Spleen (tissue), 13 donors: Measurements from ENCODE around the gene KNL1. TPM values are rescaled to one million over a fixed set of nuclear protein-coding genes. Genes with fewer than 3 reads are reported as not detected.
A peak's percentile ranks its signal among the peaks of the same experiment; 100 is the strongest.

Experiments used
- DNase-seq: peaks from one replicate; pipeline ENCODE4 v3.0.0-alpha.2; 2020
- H3K27ac ChIP-seq, 8 donors: fragments of 200-600 bp; sonication (generic) in 7 of 8; 1 replicate in 4 of 8; 2 replicates in 4 of 8; pipeline versions ENCODE4 v1.5.0 to v1.8.0; 2016 to 2021; ENCODE audit warnings: inconsistent platforms in 4 of 8, mild to moderate bottlenecking in 4 of 8, moderate library complexity in 1 of 8
- H3K27me3 ChIP-seq, 7 donors: fragments of 200-600 bp; sonication (generic) in 6 of 7; replicated peaks in 1 of 7; 1 replicate in 4 of 7; 2 replicates in 3 of 7; pipeline versions ENCODE4 v1.5.0 to v1.8.0; 2016 to 2021; ENCODE audit warnings: inconsistent platforms in 3 of 7, mild to moderate bottlenecking in 1 of 7
- H3K36me3 ChIP-seq, 6 donors: fragments of 200-600 bp; sonication (generic) in 5 of 6; 1 replicate in 4 of 6; 2 replicates in 2 of 6; pipeline versions ENCODE4 v1.5.0 to v1.8.0; 2016 to 2021; ENCODE audit warnings: inconsistent platforms in 2 of 6
- H3K4me1 ChIP-seq, 6 donors: fragments of 200-600 bp; sonication (generic) in 5 of 6; 1 replicate in 3 of 6; 2 replicates in 3 of 6; pipeline versions ENCODE4 v1.5.0 to v1.8.0; 2016 to 2021; ENCODE audit warnings: inconsistent platforms in 3 of 6
- H3K4me3 ChIP-seq, 8 donors: fragments of 200-600 bp; sonication (generic) in 7 of 8; 1 replicate in 4 of 8; 2 replicates in 4 of 8; pipeline versions ENCODE4 v1.5.0 to v1.8.0; 2016 to 2021; ENCODE audit warnings: inconsistent platforms in 4 of 8, mild to moderate bottlenecking in 4 of 8, moderate library complexity in 2 of 8
- H3K9me3 ChIP-seq, 8 donors: fragments of 200-600 bp; sonication (generic) in 7 of 8; 1 replicate in 4 of 8; 2 replicates in 4 of 8; pipeline versions ENCODE4 v1.5.0 to v1.8.0; 2016 to 2021; ENCODE audit warnings: inconsistent platforms in 4 of 8
- POLR2A ChIP-seq, 3 donors: fragments of 450-650 bp; IDR thresholded peaks; one replicate each; pipeline ENCODE4 v1.5.1; 2017; ENCODE audit warnings: antibody characterized with exemption in 3 of 3, mild to moderate bottlenecking in 1 of 3
- POLR2AphosphoS5 ChIP-seq, 3 donors: sonication (generic); formaldehyde crosslinking; IDR thresholded peaks; one replicate each; pipeline ENCODE4 v1.5.1; 2017; ENCODE audit warnings: antibody characterized with exemption in 3 of 3
- WGBS, 5 donors: extraction: QIAGEN DNeasy Blood & Tissue Kit in 3 of 5; methylation state at CpG; one replicate each; pipeline versions ENCODE4 v1.1.5 to v1.1.7; 2013 to 2018; 5-methylcytosine and 5-hydroxymethylcytosine counted together
- intact Hi-C: fragments of 100-400 bp; cut with DNase I; formaldehyde crosslinking; loops from one replicate; pipeline ENCODE4 v1.15.0; 2023; ENCODE audit warnings: low total_unique reads
- long read RNA-seq, 2 donors: transcript quantifications; one replicate each; lab custom pipeline, GENCODE V29; 2026
- polyA plus RNA-seq, 3 donors: library from polyadenylated mRNA; stranded (reverse); fragments of 200-250 nt; gene quantifications; one replicate each; pipeline ENCODE4 v1.2.1, GENCODE V29; 2013
- total RNA-seq, 7 donors: library from RNA; depleted of rRNA in 3 of 7; stranded (reverse); fragments of >200 nt in 3 of 7; fragmentation: NEBNext Ultra II Directional in 4 of 7; extraction: Animal tissue kit (Norgen Biotek cat#: 25700) in 4 of 7; gene quantifications; one replicate each; pipeline versions ENCODE4 v1.1.0 to v1.2.1, GENCODE V29; 2016 to 2021
- TF ChIP-seq, protein P1 (sequence below), 11 experiments: fragments of 200-600 bp in 7 of 11; fragments of 450-650 bp in 4 of 11; sonication (generic) in 4 of 11; IDR thresholded peaks in 8 of 11; conservative IDR thresholded peaks in 3 of 11; 1 replicate in 7 of 11; 2 replicates in 4 of 11; pipeline versions ENCODE4 v1.4.0 to v1.8.0; 2016 to 2021; ENCODE audit warnings: antibody characterized with exemption in 11 of 11, inconsistent platforms in 4 of 11, mild to moderate bottlenecking in 1 of 11
- donor health status: healthy with polysubstance abuse.
- donor health status: DM: no; HTN: no; CAD: no; lungs with moderate emphysema.
- donor health status: DM: no; HTN: no; CAD: no.
- donor health status: Bipolar disorder and iron deficiency.
- donor health status: healthy.
- donor health status: DM: no; HTN: no; CAD: no.
- donor health status: DM: yes; HTN: yes; CAD: no.

Gene KNL1, protein sequence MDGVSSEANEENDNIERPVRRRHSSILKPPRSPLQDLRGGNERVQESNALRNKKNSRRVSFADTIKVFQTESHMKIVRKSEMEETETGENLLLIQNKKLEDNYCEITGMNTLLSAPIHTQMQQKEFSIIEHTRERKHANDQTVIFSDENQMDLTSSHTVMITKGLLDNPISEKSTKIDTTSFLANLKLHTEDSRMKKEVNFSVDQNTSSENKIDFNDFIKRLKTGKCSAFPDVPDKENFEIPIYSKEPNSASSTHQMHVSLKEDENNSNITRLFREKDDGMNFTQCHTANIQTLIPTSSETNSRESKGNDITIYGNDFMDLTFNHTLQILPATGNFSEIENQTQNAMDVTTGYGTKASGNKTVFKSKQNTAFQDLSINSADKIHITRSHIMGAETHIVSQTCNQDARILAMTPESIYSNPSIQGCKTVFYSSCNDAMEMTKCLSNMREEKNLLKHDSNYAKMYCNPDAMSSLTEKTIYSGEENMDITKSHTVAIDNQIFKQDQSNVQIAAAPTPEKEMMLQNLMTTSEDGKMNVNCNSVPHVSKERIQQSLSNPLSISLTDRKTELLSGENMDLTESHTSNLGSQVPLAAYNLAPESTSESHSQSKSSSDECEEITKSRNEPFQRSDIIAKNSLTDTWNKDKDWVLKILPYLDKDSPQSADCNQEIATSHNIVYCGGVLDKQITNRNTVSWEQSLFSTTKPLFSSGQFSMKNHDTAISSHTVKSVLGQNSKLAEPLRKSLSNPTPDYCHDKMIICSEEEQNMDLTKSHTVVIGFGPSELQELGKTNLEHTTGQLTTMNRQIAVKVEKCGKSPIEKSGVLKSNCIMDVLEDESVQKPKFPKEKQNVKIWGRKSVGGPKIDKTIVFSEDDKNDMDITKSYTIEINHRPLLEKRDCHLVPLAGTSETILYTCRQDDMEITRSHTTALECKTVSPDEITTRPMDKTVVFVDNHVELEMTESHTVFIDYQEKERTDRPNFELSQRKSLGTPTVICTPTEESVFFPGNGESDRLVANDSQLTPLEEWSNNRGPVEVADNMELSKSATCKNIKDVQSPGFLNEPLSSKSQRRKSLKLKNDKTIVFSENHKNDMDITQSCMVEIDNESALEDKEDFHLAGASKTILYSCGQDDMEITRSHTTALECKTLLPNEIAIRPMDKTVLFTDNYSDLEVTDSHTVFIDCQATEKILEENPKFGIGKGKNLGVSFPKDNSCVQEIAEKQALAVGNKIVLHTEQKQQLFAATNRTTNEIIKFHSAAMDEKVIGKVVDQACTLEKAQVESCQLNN (N-terminal part only)
- total RNA-seq = 1 to 10 TPM; 2.1 to 9.7 (median 4.6) TPM
- polyA plus RNA-seq = 1 to 10 TPM in 1 of 3 donors, under 1 TPM in 2; 0.52 to 2.1 (median 0.67) TPM
- long read RNA-seq, donor 1, full-length matches to known transcripts = 7 of 7 reads
- long read RNA-seq, donor 1, partial matches to known transcripts = 0 of 7 reads
- long read RNA-seq, donor 1, other reads (novel, unspliced or antisense) = 0 of 7 reads
- long read RNA-seq, donor 2, full-length matches to known transcripts = 2 of 2 reads
- long read RNA-seq, donor 2, partial matches to known transcripts = 0 of 2 reads
- long read RNA-seq, donor 2, other reads (novel, unspliced or antisense) = 0 of 2 reads

DNA sequence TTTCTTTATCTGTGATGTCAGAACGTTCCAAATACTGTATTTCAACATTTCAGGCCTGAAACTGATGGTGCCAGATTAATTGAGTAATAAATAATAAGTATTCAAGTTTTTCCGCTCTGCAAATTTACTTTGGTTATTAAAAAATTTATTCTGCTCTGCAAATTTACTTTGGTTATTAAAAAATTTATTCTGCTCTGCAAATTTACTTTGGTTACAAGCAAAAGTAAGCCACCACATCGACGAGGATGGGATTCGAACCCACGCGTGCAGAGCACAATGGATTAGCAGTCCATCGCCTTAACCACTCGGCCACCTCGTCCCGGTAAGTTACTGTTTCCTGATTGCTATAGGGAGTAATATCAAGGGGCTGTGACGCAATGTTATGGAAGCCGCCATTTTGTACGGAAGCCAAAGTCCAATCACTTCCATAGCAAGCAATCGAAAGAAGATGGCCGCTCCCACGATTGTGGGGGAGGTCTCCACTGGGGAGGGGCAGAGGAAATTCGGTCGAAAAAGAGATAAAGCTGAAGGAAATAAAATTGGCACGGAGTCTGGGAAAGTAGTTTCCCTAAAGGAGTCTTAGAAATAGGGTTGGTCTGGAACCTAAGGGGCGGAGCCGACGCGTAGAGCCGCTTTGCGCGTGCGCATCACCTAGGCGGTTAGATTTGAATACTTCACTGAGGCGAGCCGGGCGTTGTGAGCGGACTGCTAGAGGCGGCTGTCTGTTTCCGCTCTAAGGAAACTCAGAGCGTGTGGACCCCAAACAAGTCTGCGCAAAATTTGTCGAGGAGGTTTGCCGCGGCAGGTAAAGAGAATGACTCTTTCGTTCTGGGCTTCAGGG, at the start of gene KNL1:
KNL1 (plus strand) TSS at position 662 of the 841 bp plus-strand sequence. CDS start 8,683 bp downstream, outside the sequence.
- TF ChIP-seq, protein P1, sequence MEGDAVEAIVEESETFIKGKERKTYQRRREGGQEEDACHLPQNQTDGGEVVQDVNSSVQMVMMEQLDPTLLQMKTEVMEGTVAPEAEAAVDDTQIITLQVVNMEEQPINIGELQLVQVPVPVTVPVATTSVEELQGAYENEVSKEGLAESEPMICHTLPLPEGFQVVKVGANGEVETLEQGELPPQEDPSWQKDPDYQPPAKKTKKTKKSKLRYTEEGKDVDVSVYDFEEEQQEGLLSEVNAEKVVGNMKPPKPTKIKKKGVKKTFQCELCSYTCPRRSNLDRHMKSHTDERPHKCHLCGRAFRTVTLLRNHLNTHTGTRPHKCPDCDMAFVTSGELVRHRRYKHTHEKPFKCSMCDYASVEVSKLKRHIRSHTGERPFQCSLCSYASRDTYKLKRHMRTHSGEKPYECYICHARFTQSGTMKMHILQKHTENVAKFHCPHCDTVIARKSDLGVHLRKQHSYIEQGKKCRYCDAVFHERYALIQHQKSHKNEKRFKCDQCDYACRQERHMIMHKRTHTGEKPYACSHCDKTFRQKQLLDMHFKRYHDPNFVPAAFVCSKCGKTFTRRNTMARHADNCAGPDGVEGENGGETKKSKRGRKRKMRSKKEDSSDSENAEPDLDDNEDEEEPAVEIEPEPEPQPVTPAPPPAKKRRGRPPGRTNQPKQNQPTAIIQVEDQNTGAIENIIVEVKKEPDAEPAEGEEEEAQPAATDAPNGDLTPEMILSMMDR (IDR thresholded peaks at IDR 0.05 in 8 of 11, conservative IDR thresholded peaks at IDR 0.05 in 3 of 11) = peak in 2 of 11 experiments; percentile 3 to 12
- TF ChIP-seq POLR2AphosphoS5 (IDR thresholded peaks at IDR 0.05) (peak in 2 of 3 donors; percentile 70 to 71), POLR2A (IDR thresholded peaks at IDR 0.05) (no peak)
- H3K4me3 ChIP-seq = peak within 1 kb of the TSS; percentile 45 to 85 (median 78)
- peaks cover 4 to 42% (median 26%) of the 10 kb centered on the region in 6 donors for H3K4me1 ChIP-seq
- intact Hi-C loops = no loop called here
- 3 to 5% (median 4%) methylated on average over 41 of the region's 41 CpGs for WGBS, 5 donors
- no peaks in the 10 kb centered on the region for H3K36me3 ChIP-seq
- no peaks in the 10 kb centered on the region for H3K27me3 ChIP-seq
- no peaks in the 10 kb centered on the region for H3K9me3 ChIP-seq
- DNase-seq = peak; percentile 96
- peak within 1 kb of the TSS; percentile 95 to 98 (median 96) for H3K27ac ChIP-seq

DNA sequence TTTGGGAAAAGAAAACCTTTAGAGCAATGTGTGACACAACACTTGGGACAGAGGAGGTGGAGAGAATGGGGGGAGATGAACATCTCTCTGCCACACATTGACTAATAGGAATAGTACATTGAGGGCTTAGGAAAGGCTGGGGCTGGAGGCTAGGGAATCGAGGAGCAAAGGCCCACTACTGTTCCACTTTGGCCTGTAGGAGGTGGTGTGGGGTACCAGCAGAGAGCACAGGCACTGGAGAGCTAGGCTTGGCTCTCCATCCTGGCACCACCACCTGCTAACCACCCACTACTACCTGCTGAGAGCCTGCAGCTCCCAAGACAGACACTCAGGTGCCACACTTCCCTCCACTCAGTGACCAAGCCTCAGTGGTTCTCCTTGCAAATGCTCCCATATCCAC, 48.6 kb upstream of the KNL1 start:
- Histone ChIP-seq H3K9me3 (no peaks in the 10 kb centered on the region), H3K27ac (no peak overlapping the region), H3K4me3 (no peak overlapping the region), H3K27me3 (no peaks in the 10 kb centered on the region), H3K4me1 (peaks cover 4 to 57% (median 23%) of the 10 kb centered on the region in 6 donors), H3K36me3 (peaks cover 0 to 39% (median 6%) of the 10 kb centered on the region in 6 donors)
- intact Hi-C loops = no loop called here
- no peak for DNase-seq
- TF ChIP-seq POLR2A (IDR thresholded peaks at IDR 0.05) = no peak
- TF ChIP-seq POLR2AphosphoS5 (IDR thresholded peaks at IDR 0.05) = no peak
- TF ChIP-seq, protein P1 (IDR thresholded peaks at IDR 0.05 in 8 of 11, conservative IDR thresholded peaks at IDR 0.05 in 3 of 11) = no peak
- WGBS, 5 donors = 76 to 100% (median 86%) methylated on average over 1 of the region's 1 CpG

DNA sequence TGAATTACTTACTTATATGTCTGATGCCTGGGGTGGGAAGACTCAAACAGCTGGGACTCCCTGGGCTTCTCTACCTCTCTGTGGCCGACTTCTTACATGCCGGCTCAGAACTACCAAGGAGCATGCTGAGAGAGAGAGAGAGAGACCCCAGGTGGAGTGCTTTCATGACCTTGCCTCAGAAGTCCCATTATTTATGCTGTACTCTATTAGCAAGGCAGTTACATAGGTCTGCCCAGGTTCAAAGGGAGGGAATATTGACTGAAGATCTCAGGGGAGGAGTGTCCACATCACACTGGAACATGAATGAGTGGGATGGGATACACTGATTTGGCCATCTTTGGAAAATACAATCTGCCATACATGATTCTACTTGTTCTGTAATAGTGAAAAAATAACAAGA, 45.4 kb upstream of the KNL1 start:
- Histone ChIP-seq H3K27ac (peak overlapping the region in 1 of 8 donors; percentile 66), H3K9me3 (no peaks in the 10 kb centered on the region), H3K27me3 (no peaks in the 10 kb centered on the region), H3K4me3 (no peak overlapping the region), H3K36me3 (peaks cover 0 to 67% (median 19%) of the 10 kb centered on the region in 6 donors), H3K4me1 (peaks cover 9 to 78% (median 34%) of the 10 kb centered on the region in 6 donors)
- intact Hi-C loops = no loop called here
- 99 to 100% (median 100%) methylated on average over 2 of the region's 2 CpGs for WGBS, 5 donors
- TF ChIP-seq POLR2A (IDR thresholded peaks at IDR 0.05) (no peak), POLR2AphosphoS5 (IDR thresholded peaks at IDR 0.05) (no peak)
- TF ChIP-seq, protein P1 (IDR thresholded peaks at IDR 0.05 in 8 of 11, conservative IDR thresholded peaks at IDR 0.05 in 3 of 11) = no peak
- DNase-seq = no peak
